Measurements from ENCODE around the gene OPTC. TPM values are rescaled to one million over a fixed set of nuclear protein-coding genes. Genes with fewer than 3 reads are reported as not detected.

Gene OPTC
- total RNA-seq, 1 experiment from 2014 or later, result not detected

DNA sequence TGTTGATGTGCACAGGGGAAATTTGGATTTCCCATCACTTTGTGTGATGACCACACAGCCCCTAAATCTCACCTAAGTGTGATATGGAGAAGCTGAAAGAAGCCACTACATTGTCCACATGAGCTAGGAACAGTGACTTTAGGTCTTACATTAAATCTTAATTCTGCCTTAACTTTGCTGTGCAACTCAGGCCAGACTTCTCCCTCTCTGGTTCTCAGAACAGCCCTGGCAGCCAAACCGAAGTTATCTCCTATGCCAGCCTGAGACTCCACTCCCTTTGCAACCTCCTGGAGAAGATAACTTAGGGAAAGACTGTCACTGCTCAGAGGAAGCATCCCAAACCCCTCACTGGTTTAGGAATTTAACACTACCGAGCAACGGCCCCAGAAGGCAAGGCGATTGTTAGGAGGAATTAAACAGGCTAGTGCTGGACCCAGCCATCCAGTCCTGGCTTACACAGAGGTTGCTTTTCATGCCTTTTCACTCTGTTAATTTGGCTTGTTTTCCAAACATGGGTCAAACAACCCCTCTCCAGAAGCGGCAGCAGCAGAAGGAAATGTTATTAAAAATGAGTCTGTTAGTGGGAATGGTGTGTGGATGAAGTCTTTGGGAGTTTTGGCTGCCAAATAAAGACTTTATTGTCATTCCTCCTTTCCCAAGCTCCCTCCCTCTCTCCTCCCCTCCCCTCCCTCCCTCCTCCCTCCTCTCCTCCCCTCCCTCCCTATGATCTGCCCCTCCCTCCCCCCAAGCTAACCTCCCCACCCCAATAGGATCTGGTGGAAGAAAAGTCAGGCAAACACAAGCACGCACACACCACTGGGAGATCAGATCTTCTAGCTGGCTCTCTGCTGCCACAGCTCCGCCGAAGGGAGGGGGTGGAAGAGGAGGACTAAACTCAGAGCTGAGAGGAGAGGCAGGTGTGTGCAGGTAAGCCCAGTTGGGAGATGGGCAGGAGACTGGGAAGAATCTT lies 18.7 kb upstream of the OPTC start, which contains the start of gene PRELP:
TSS of gene PRELP (plus strand) at position 795 of the 970 bp plus-strand sequence. CDS start 7,379 bp downstream, outside the sequence.
- no peak within 1 kb of the TSS for H3K4me2 ChIP-seq (ENCODE audit: low read length)
- no peaks in the 10 kb centered on the region for H3K79me2 ChIP-seq (ENCODE audit: insufficient read depth, low read length)
- intact Hi-C loops (cut with micrococcal nuclease), result no loop called here
- no peaks in the 10 kb centered on the region for H4K20me1 ChIP-seq (ENCODE audit: insufficient read depth)
- ChIA-PET POLR2A (interaction anchor here (0.6 kb wide), 1 partner anchor 170 kb away, joined by 9 read pairs; the partner anchor contains the start of gene BTG2), CTCF (interaction anchor here (1.2 to 2.3 kb wide), 2 partner anchors 9 to 12 kb away, joined by 3 to 12 read pairs; no protein-coding TSS in a partner anchor), RAD21 (ENCODE audit: low non-redundant PET in 1 of 2, low total read pairs in 2 of 2, uncharacterized antibody in 2 of 2, unreplicated experiment in 2 of 2) (no interaction called here)
- H3K9me3 ChIP-seq (ENCODE audit: control insufficient read depth in 1 of 2, insufficient read depth in 1 of 2, low read depth in 1 of 2, low read length in 2 of 2), result no peaks in the 10 kb centered on the region
- no peaks in the 10 kb centered on the region for H3K9me2 ChIP-seq (ENCODE audit: insufficient read depth)
- no TSS peak for BruUV-seq (replicated peaks)
- H3K27ac ChIP-seq (ENCODE audit: low read depth, low read length), result no peak within 1 kb of the TSS
- no peak for DNase-seq (ENCODE audit: low read depth, low spot score)
- TF ChIP-seq ELF1 (IDR thresholded peaks at IDR 0.05; ENCODE audit: borderline replicate concordance, low read depth) (no peak), ZFX (IDR thresholded peaks at IDR 0.05) (no peak), REST (IDR thresholded peaks at IDR 0.05; ENCODE audit: low read depth) (no peak), SRF (IDR thresholded peaks at IDR 0.05; ENCODE audit: low read depth) (no peak), ZNF274 (IDR thresholded peaks at IDR 0.05; ENCODE audit: low read depth, low read length) (no peak), SIN3A (IDR thresholded peaks at IDR 0.05; ENCODE audit: low read depth) (no peak), ZBTB33 (IDR thresholded peaks at IDR 0.05; ENCODE audit: extremely low read depth, insufficient replicate concordance, low read length) (no peak), EGR1 (IDR thresholded peaks at IDR 0.05; ENCODE audit: low read depth) (no peak), POLR2AphosphoS5 (IDR thresholded peaks at IDR 0.05; ENCODE audit: low read depth, low read length) (no peak)
- TF ChIP-seq, protein P1, sequence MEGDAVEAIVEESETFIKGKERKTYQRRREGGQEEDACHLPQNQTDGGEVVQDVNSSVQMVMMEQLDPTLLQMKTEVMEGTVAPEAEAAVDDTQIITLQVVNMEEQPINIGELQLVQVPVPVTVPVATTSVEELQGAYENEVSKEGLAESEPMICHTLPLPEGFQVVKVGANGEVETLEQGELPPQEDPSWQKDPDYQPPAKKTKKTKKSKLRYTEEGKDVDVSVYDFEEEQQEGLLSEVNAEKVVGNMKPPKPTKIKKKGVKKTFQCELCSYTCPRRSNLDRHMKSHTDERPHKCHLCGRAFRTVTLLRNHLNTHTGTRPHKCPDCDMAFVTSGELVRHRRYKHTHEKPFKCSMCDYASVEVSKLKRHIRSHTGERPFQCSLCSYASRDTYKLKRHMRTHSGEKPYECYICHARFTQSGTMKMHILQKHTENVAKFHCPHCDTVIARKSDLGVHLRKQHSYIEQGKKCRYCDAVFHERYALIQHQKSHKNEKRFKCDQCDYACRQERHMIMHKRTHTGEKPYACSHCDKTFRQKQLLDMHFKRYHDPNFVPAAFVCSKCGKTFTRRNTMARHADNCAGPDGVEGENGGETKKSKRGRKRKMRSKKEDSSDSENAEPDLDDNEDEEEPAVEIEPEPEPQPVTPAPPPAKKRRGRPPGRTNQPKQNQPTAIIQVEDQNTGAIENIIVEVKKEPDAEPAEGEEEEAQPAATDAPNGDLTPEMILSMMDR (IDR thresholded peaks at IDR 0.05 in 2 of 3, conservative IDR thresholded peaks at IDR 0.05 in 1 of 3; ENCODE audit: borderline replicate concordance in 1 of 3, insufficient read depth in 1 of 3, low read depth in 2 of 3, low read length in 2 of 3), result no peak
- H3K4me1 ChIP-seq (ENCODE audit: control insufficient read depth in 1 of 2, insufficient read depth in 2 of 2, low read length in 2 of 2), result peaks cover under 1 to 5% of the 10 kb centered on the region in 2 experiments; a peak in 3 of 4 replicates
- no peaks in the 10 kb centered on the region for H3K36me3 ChIP-seq (ENCODE audit: control insufficient read depth in 1 of 2, insufficient read depth in 2 of 2, low read length in 2 of 2)
- no peak within 1 kb of the TSS for H2AFZ ChIP-seq (ENCODE audit: low read depth, low read length, poor library complexity, severe bottlenecking)
- H3K27me3 ChIP-seq (ENCODE audit: insufficient read depth, low read length), result peaks cover 24% of the 10 kb centered on the region
- ATAC-seq, result peak; percentile 75
- no peak within 1 kb of the TSS for H3K4me3 ChIP-seq (replicated peaks in 1 of 2; ENCODE audit: low read depth in 1 of 2, low read length in 2 of 2)
- H3K9ac ChIP-seq (ENCODE audit: low read length), result no peak within 1 kb of the TSS
